ENCODE measurements around the gene ESYT3.

GRCh38 chr3:138459619-138460535 is 25.5 kb downstream of the ESYT3 start:
- TF ChIP-seq POLR2A (IDR thresholded peaks at IDR 0.05) (no peak), CTCF (IDR thresholded peaks at IDR 0.05) (no peak)
